BLaER1 (cell line): ENCODE measurements around the gene HLA-C.

Experiments used
- H3K27ac ChIP-seq: shearing (Covaris generic); formaldehyde crosslinking; 2 replicates; pipeline ENCODE4 v1.8.1; 2022
- H3K27me3 ChIP-seq: shearing (Covaris generic); formaldehyde crosslinking; 2 replicates; pipeline ENCODE4 v1.8.1; 2022
- H3K36me3 ChIP-seq: shearing (Covaris generic); formaldehyde crosslinking; 2 replicates; pipeline ENCODE4 v1.8.1; 2022
- H3K4me1 ChIP-seq: shearing (Covaris generic); formaldehyde crosslinking; 2 replicates; pipeline ENCODE4 v1.8.1; 2022
- H3K4me2 ChIP-seq: shearing (Covaris generic); formaldehyde crosslinking; 2 replicates; pipeline ENCODE4 v1.8.1; 2022
- H3K4me3 ChIP-seq: shearing (Covaris generic); formaldehyde crosslinking; 2 replicates; pipeline ENCODE4 v1.8.1; 2022
- H3K9ac ChIP-seq: shearing (Covaris generic); formaldehyde crosslinking; 2 replicates; pipeline ENCODE4 v1.8.1; 2022
- H3K9me3 ChIP-seq: shearing (Covaris generic); formaldehyde crosslinking; 2 replicates; pipeline ENCODE4 v1.8.1; 2022
- H4K20me1 ChIP-seq: shearing (Covaris generic); formaldehyde crosslinking; 2 replicates; pipeline ENCODE4 v1.8.1; 2022
- Cebpa-rat ChIP-seq: shearing (Covaris generic); IDR thresholded peaks from 2 replicates; pipeline ENCODE4 v1.8.1; 2022

HLA-C gene

GRCh38 chr6:31271641-31272357, at the start of gene HLA-C:
TSS of gene HLA-C (minus strand) at chr6:31272092. CDS start at chr6:31272071, 21 bp downstream.
- peak within 1 kb of the TSS; percentile 85 for H3K4me2 ChIP-seq
- peaks cover 15% of the 10 kb centered on the region for H3K36me3 ChIP-seq
- no peaks in the 10 kb centered on the region for H3K9me3 ChIP-seq
- no peaks in the 10 kb centered on the region for H3K27me3 ChIP-seq
- H3K27ac ChIP-seq = peak within 1 kb of the TSS; percentile 87
- H3K4me3 ChIP-seq = peak within 1 kb of the TSS; percentile 70
- peaks cover 10% of the 10 kb centered on the region; the same call in 1 of the 2 replicates for H4K20me1 ChIP-seq
- peak within 1 kb of the TSS; percentile 87 for H3K9ac ChIP-seq
- no peak for TF ChIP-seq Cebpa-rat
- H3K4me1 ChIP-seq = peaks cover 14% of the 10 kb centered on the region

- Histone ChIP-seq H3K4me3 (no peak overlapping the region), H3K4me2 (no peak overlapping the region), H3K36me3 (no peaks in the 10 kb centered on the region), H3K9ac (no peak overlapping the region), H3K4me1 (no peaks in the 10 kb centered on the region), H3K9me3 (no peaks in the 10 kb centered on the region), H3K27ac (no peak overlapping the region), H4K20me1 (no peaks in the 10 kb centered on the region), H3K27me3 (no peaks in the 10 kb centered on the region)
- TF ChIP-seq Cebpa-rat = no peak
Observed at GRCh38 chr6:31321005-31321707, 49.3 kb upstream of the HLA-C start.

- Histone ChIP-seq H3K9ac (no peak overlapping the region), H3K4me1 (no peaks in the 10 kb centered on the region), H3K27me3 (no peaks in the 10 kb centered on the region), H3K4me2 (no peak overlapping the region), H3K27ac (no peak overlapping the region), H3K4me3 (no peak overlapping the region), H3K9me3 (no peaks in the 10 kb centered on the region), H3K36me3 (no peaks in the 10 kb centered on the region), H4K20me1 (no peaks in the 10 kb centered on the region)
- no peak for TF ChIP-seq Cebpa-rat
Observed at GRCh38 chr6:31317036-31317435, 45.1 kb upstream of the HLA-C start.

GRCh38 chr6:31309641-31310040, 37.7 kb upstream of the HLA-C start:
- TF ChIP-seq Cebpa-rat = no peak
- H3K4me3 ChIP-seq = no peak overlapping the region
- no peak overlapping the region for H3K4me2 ChIP-seq
- peaks cover 17% of the 10 kb centered on the region for H3K9me3 ChIP-seq
- H3K9ac ChIP-seq = no peak overlapping the region
- no peaks in the 10 kb centered on the region for H3K4me1 ChIP-seq
- H4K20me1 ChIP-seq = no peaks in the 10 kb centered on the region
- no peak overlapping the region for H3K27ac ChIP-seq
- H3K27me3 ChIP-seq = peaks cover 22% of the 10 kb centered on the region
- H3K36me3 ChIP-seq = no peaks in the 10 kb centered on the region

- Histone ChIP-seq H3K4me1 (no peaks in the 10 kb centered on the region), H3K9ac (no peak overlapping the region), H3K9me3 (peaks cover 17% of the 10 kb centered on the region), H3K4me3 (no peak overlapping the region), H3K27me3 (peaks cover 22% of the 10 kb centered on the region), H4K20me1 (no peaks in the 10 kb centered on the region), H3K27ac (no peak overlapping the region), H3K36me3 (no peaks in the 10 kb centered on the region), H3K4me2 (no peak overlapping the region)
- no peak for TF ChIP-seq Cebpa-rat
Observed at GRCh38 chr6:31308845-31309175, 36.9 kb upstream of the HLA-C start.

GRCh38 chr6:31308050-31308844, 36.4 kb upstream of the HLA-C start:
- TF ChIP-seq Cebpa-rat = no peak
- Histone ChIP-seq H3K27me3 (peaks cover 22% of the 10 kb centered on the region), H3K4me1 (no peaks in the 10 kb centered on the region), H3K4me3 (no peak overlapping the region), H3K4me2 (no peak overlapping the region), H4K20me1 (no peaks in the 10 kb centered on the region), H3K27ac (no peak overlapping the region), H3K36me3 (no peaks in the 10 kb centered on the region), H3K9me3 (peaks cover 17% of the 10 kb centered on the region), H3K9ac (no peak overlapping the region)

- TF ChIP-seq Cebpa-rat = no peak
- Histone ChIP-seq H3K27me3 (peaks cover 22% of the 10 kb centered on the region), H3K4me1 (no peaks in the 10 kb centered on the region), H3K4me2 (no peak overlapping the region), H3K27ac (no peak overlapping the region), H3K4me3 (no peak overlapping the region), H3K9ac (no peak overlapping the region), H4K20me1 (no peaks in the 10 kb centered on the region), H3K9me3 (peaks cover 17% of the 10 kb centered on the region), H3K36me3 (no peaks in the 10 kb centered on the region)
Observed at GRCh38 chr6:31307669-31308049, 35.8 kb upstream of the HLA-C start.

- H3K36me3 ChIP-seq = no peaks in the 10 kb centered on the region
- no peaks in the 10 kb centered on the region for H4K20me1 ChIP-seq
- H3K9ac ChIP-seq = no peak overlapping the region
- no peak overlapping the region for H3K27ac ChIP-seq
- TF ChIP-seq Cebpa-rat = no peak
- H3K9me3 ChIP-seq = peaks cover 17% of the 10 kb centered on the region
- H3K4me2 ChIP-seq = no peak overlapping the region
- H3K27me3 ChIP-seq = peaks cover 22% of the 10 kb centered on the region
- no peaks in the 10 kb centered on the region for H3K4me1 ChIP-seq
- H3K4me3 ChIP-seq = no peak overlapping the region
Observed at GRCh38 chr6:31305703-31306219, 33.9 kb upstream of the HLA-C start.

GRCh38 chr6:31304683-31305082, 32.8 kb upstream of the HLA-C start:
- no peaks in the 10 kb centered on the region for H3K4me1 ChIP-seq
- no peak overlapping the region for H3K4me3 ChIP-seq
- peaks cover 17% of the 10 kb centered on the region for H3K9me3 ChIP-seq
- no peak for TF ChIP-seq Cebpa-rat
- no peaks in the 10 kb centered on the region for H4K20me1 ChIP-seq
- H3K36me3 ChIP-seq = no peaks in the 10 kb centered on the region
- H3K9ac ChIP-seq = no peak overlapping the region
- peaks cover 22% of the 10 kb centered on the region for H3K27me3 ChIP-seq
- H3K27ac ChIP-seq = no peak overlapping the region
- H3K4me2 ChIP-seq = no peak overlapping the region

GRCh38 chr6:31300797-31301196, 28.9 kb upstream of the HLA-C start:
- H3K9me3 ChIP-seq = no peaks in the 10 kb centered on the region
- no peak overlapping the region for H3K27ac ChIP-seq
- H3K4me1 ChIP-seq = no peaks in the 10 kb centered on the region
- no peak overlapping the region for H3K4me2 ChIP-seq
- no peak overlapping the region for H3K4me3 ChIP-seq
- no peak overlapping the region for H3K9ac ChIP-seq
- no peaks in the 10 kb centered on the region for H3K27me3 ChIP-seq
- no peaks in the 10 kb centered on the region for H4K20me1 ChIP-seq
- H3K36me3 ChIP-seq = no peaks in the 10 kb centered on the region
- no peak for TF ChIP-seq Cebpa-rat
